H1 (cell line): ENCODE data around the gene PSPC1. TPM values are rescaled to one million over a fixed set of nuclear protein-coding genes. Genes with fewer than 3 reads are reported as not detected.
A peak's percentile ranks its signal among the peaks of the same experiment; 100 is the strongest.
"Not testable (repeated sequence)": the region's sequence is repeated elsewhere in the genome, so short reads cannot be mapped to it uniquely, and the experiment has no call there.

Source experiments
- CTCF ChIA-PET: fragments of 300-600 bp; sonication (Branson Sonifier 250); formaldehyde crosslinking; loops from one replicate; lab custom pipeline; 2021; ENCODE audit not compliant: partially characterized antibody; lab: Charles Lee
- POLR2A ChIA-PET: fragments of 300-600 bp; sonication (Branson Sonifier 250); formaldehyde crosslinking; loops from one replicate; lab custom pipeline; 2021; ENCODE audit warnings: inconsistent platforms; ENCODE audit not compliant: partially characterized antibody; lab: Charles Lee
- DNase-seq, 2 experiments: peaks; one replicate each; pipeline versions ENCODE4 v3.0.0 to v3.0.0-alpha.2; 2010 to 2022; ENCODE audit warnings: low spot score in 2 of 2, low read depth in 1 of 2, mixed read lengths in 1 of 2
- FAIRE-seq: peaks from 2 replicates; lab custom pipeline; 2011; peaks lifted over from hg19 to GRCh38; lab: Jason Lieb, UNC
- H2AFZ ChIP-seq: 2 replicates; pipeline ENCODE4 v1.8.1; 2012; ENCODE audit warnings: low read length, inconsistent platforms
- H2AK5ac ChIP-seq: 2 replicates; pipeline ENCODE4 v1.6.1; 2013; ENCODE audit warnings: low read depth, low read length
- H2BK120ac ChIP-seq: replicated peaks from 2 replicates; pipeline ENCODE3; 2013; ENCODE audit warnings: low read depth, low read length, inconsistent platforms
- H2BK12ac ChIP-seq: 2 replicates; pipeline ENCODE4 v1.6.1; 2013; ENCODE audit warnings: low read depth, low read length
- H2BK15ac ChIP-seq: 2 replicates; pipeline ENCODE4 v1.6.1; 2013; ENCODE audit warnings: low read length
- H2BK20ac ChIP-seq: 2 replicates; pipeline ENCODE4 v1.6.1; 2013; ENCODE audit warnings: low read length
- H2BK5ac ChIP-seq: 2 replicates; pipeline ENCODE4 v1.6.1; 2013; ENCODE audit warnings: low read depth, low read length
- H3K14ac ChIP-seq: 2 replicates; pipeline ENCODE4 v1.6.1; 2013; ENCODE audit warnings: inconsistent platforms; ENCODE audit not compliant: insufficient read length
- H3K18ac ChIP-seq: 2 replicates; pipeline ENCODE4 v1.6.1; 2013; ENCODE audit warnings: low read length; ENCODE audit errors: extremely low read depth
- H3K23ac ChIP-seq: 2 replicates; pipeline ENCODE4 v1.6.1; 2013; ENCODE audit warnings: inconsistent platforms; ENCODE audit not compliant: insufficient read length
- H3K23me2 ChIP-seq: 2 replicates; pipeline ENCODE4 v1.6.1; 2013; ENCODE audit warnings: low read depth, low read length
- H3K27ac ChIP-seq: 2 replicates; pipeline ENCODE4 v1.6.1; 2011; ENCODE audit warnings: low read depth, low read length, inconsistent platforms
- H3K27me3 ChIP-seq, 4 experiments: replicated peaks in 1 of 4; 1 replicate in 1 of 4; 2 replicates in 3 of 4; pipeline versions ENCODE4 v1.6.1 to v1.8.1; 2011 to 2013; ENCODE audit warnings: low read length in 3 of 4, mild to moderate bottlenecking in 3 of 4, inconsistent platforms in 2 of 4, mixed read lengths in 2 of 4, moderate library complexity in 1 of 4; ENCODE audit not compliant: control insufficient read depth in 3 of 4, insufficient read depth in 3 of 4; ENCODE audit errors: extremely low read depth in 1 of 4
- H3K36me3 ChIP-seq, 4 experiments: 2 replicates each; pipeline versions ENCODE4 v1.6.1 to v1.8.1; 2011 to 2013; ENCODE audit warnings: mild to moderate bottlenecking in 4 of 4, low read length in 3 of 4, moderate library complexity in 2 of 4, control low read depth in 1 of 4, inconsistent platforms in 1 of 4; ENCODE audit not compliant: insufficient read depth in 4 of 4, control insufficient read depth in 2 of 4
- H3K4ac ChIP-seq: replicated peaks from 2 replicates; pipeline ENCODE3; 2013; ENCODE audit warnings: low read length, low read depth, mixed read lengths, inconsistent platforms; ENCODE audit not compliant: insufficient read length
- H3K4me1 ChIP-seq, 4 experiments: replicated peaks in 1 of 4; 1 replicate in 1 of 4; 2 replicates in 3 of 4; pipeline versions ENCODE4 v1.6.1 to v1.8.1; 2011 to 2013; ENCODE audit warnings: low read length in 3 of 4, inconsistent platforms in 2 of 4, mixed read lengths in 1 of 4; ENCODE audit not compliant: insufficient read depth in 4 of 4, control insufficient read depth in 3 of 4
- H3K4me2 ChIP-seq, 2 experiments: 2 replicates each; pipeline versions ENCODE4 v1.6.1 to v1.8.1; 2011 to 2013; ENCODE audit warnings: low read depth in 2 of 2, low read length in 2 of 2, control low read depth in 1 of 2, inconsistent platforms in 1 of 2, mild to moderate bottlenecking in 1 of 2; ENCODE audit not compliant: insufficient read depth in 1 of 2
- H3K4me3 ChIP-seq, 4 experiments: fragments of 200-600, 300-600 bp in 1 of 4; sonication (generic), shearing (Covaris generic), sonication (Bioruptor Twin) in 1 of 4; 2 replicates each; pipeline versions ENCODE4 v1.5.1 to v1.8.1; 2011 to 2016; ENCODE audit warnings: low read length in 4 of 4, low read depth in 3 of 4, control low read depth in 2 of 4, inconsistent platforms in 2 of 4, mild to moderate bottlenecking in 2 of 4, mixed read lengths in 1 of 4, moderate library complexity in 1 of 4; ENCODE audit not compliant: insufficient read depth in 2 of 4; ENCODE audit errors: extremely low read depth in 1 of 4
- H3K56ac ChIP-seq: replicated peaks from 2 replicates; pipeline ENCODE3; 2013; ENCODE audit warnings: low read depth, mild to moderate bottlenecking, mixed read lengths, low read length, inconsistent platforms; ENCODE audit not compliant: insufficient read length
- H3K79me1 ChIP-seq: 2 replicates; pipeline ENCODE4 v1.6.1; 2013; ENCODE audit warnings: low read depth, low read length, control low read depth
- H3K79me2 ChIP-seq, 2 experiments: 2 replicates each; pipeline versions ENCODE4 v1.6.1 to v1.8.1; 2012 to 2013; ENCODE audit warnings: low read length in 2 of 2, mild to moderate bottlenecking in 2 of 2, inconsistent platforms in 1 of 2; ENCODE audit not compliant: insufficient read depth in 2 of 2, control insufficient read depth in 1 of 2
- H3K9ac ChIP-seq, 4 experiments: replicated peaks in 1 of 4; 1 replicate in 1 of 4; 2 replicates in 3 of 4; pipeline versions ENCODE4 v1.6.1 to v1.8.1; 2011 to 2013; ENCODE audit warnings: low read depth in 3 of 4, low read length in 3 of 4, control low read depth in 2 of 4, mild to moderate bottlenecking in 2 of 4, moderate library complexity in 2 of 4, inconsistent platforms in 1 of 4; ENCODE audit errors: extremely low read depth in 1 of 4
- H3K9me3 ChIP-seq, 2 experiments: 2 replicates each; pipeline versions ENCODE4 v1.6.1 to v1.8.1; 2012 to 2013; ENCODE audit warnings: mild to moderate bottlenecking in 2 of 2, moderate library complexity in 2 of 2, control low read depth in 1 of 2, inconsistent platforms in 1 of 2, low read depth in 1 of 2, low read length in 1 of 2, mixed read lengths in 1 of 2; ENCODE audit not compliant: insufficient read depth in 2 of 2
- H4K20me1 ChIP-seq, 2 experiments: replicated peaks in 1 of 2; 2 replicates each; pipeline versions ENCODE3 to v1.8.1; 2011 to 2013; ENCODE audit warnings: inconsistent platforms in 2 of 2, low read length in 2 of 2, mild to moderate bottlenecking in 1 of 2; ENCODE audit not compliant: insufficient read depth in 2 of 2, control insufficient read depth in 1 of 2
- H4K5ac ChIP-seq: 2 replicates; pipeline ENCODE4 v1.6.1; 2013; ENCODE audit warnings: low read length, low read depth, mixed read lengths, inconsistent platforms; ENCODE audit not compliant: insufficient read length
- H4K8ac ChIP-seq: 2 replicates; pipeline ENCODE4 v1.8.0; 2013; ENCODE audit warnings: mild to moderate bottlenecking, moderate library complexity, low read length, inconsistent platforms; ENCODE audit not compliant: insufficient read depth; ENCODE audit errors: extremely low read depth
- H4K91ac ChIP-seq: replicated peaks from 2 replicates; pipeline ENCODE3; 2013; ENCODE audit warnings: low read length, mixed read lengths, inconsistent platforms; ENCODE audit not compliant: insufficient read length
- WGBS, 2 experiments: shearing (Covaris generic) in 1 of 2; methylation state at CpG; one replicate each; pipeline versions ENCODE4 v1.1.6 to v1.1.7; 2013 to 2015; ENCODE audit warnings: low lambda C conversion rate in 2 of 2, mixed read lengths in 2 of 2, inconsistent platforms in 1 of 2, low coverage in 1 of 2, missing lambda C conversion rate in 1 of 2; ENCODE audit not compliant: insufficient replicate concordance in 2 of 2, insufficient coverage in 1 of 2, insufficient read length in 1 of 2; ENCODE audit errors: extremely low coverage in 1 of 2, missing lambda C conversion rate in 1 of 2; 5-methylcytosine and 5-hydroxymethylcytosine counted together
- polyA plus RNA-seq, 7 experiments: library from polyadenylated mRNA; depleted of rRNA in 3 of 7; stranded (reverse) in 5 of 7; unstranded in 2 of 7; fragments of >200 nt in 5 of 7; fragments of 200-250 nt in 2 of 7; gene quantifications; 1 replicate in 5 of 7; 2 replicates in 1 of 7; 4 replicates in 1 of 7; pipeline versions ENCODE4 v1.2.1 to v1.2.3, GENCODE V29; 2011 to 2013; ENCODE audit warnings: missing spikeins in 2 of 7, mixed read lengths in 2 of 7
- total RNA-seq: library from RNA; stranded (reverse); fragmentation: NEBNext Ultra II Directional; extraction: Animal tissue kit (Norgen Biotek cat#: 25700); gene quantifications from 2 replicates; pipeline ENCODE4 v1.2.1, GENCODE V29; 2021

PSPC1 gene
- total and polyA plus RNA-seq, 2 of the 8 experiments (the other 6 are each of a cell fraction or from before 2014, with no cell fraction given), result 53.4 to 97.4 TPM

DNA sequence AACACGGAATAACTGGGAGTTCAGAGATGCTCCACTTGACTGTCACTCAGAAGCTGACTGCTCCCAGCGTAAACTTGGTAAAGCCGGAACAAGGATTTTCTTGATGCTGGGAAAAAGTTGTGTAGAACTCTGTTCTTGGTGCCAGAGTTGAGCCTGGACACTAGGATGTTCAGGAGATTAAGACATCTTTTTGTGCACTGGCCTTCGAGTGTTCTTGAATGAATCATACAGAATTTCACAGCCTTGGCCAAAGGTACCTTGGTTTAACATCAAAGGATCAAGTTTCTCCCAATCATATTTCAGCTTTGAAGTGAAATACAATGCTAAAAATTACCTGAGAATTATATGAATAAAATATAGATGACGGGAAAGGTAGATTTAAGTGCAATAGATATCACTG lies 81.8 kb downstream of the PSPC1 start:
- H2AK5ac ChIP-seq, H4K8ac ChIP-seq, H4K5ac ChIP-seq, DNase-seq, H2BK15ac ChIP-seq, H4K91ac ChIP-seq, H3K23ac ChIP-seq, H2BK12ac ChIP-seq, H3K27ac ChIP-seq, H2BK120ac ChIP-seq, H3K9ac ChIP-seq, H3K23me2 ChIP-seq, H3K14ac ChIP-seq, H3K4ac ChIP-seq, CTCF ChIA-PET, H3K9me3 ChIP-seq, H2AFZ ChIP-seq, H3K4me1 ChIP-seq, H2BK5ac ChIP-seq, H3K4me2 ChIP-seq, H3K36me3 ChIP-seq, H3K27me3 ChIP-seq, H4K20me1 ChIP-seq, H3K18ac ChIP-seq, POLR2A ChIA-PET, H3K79me1 ChIP-seq, H3K79me2 ChIP-seq, H3K4me3 ChIP-seq, H3K56ac ChIP-seq, H2BK20ac ChIP-seq: not testable (repeated sequence)
- WGBS, 2 experiments, result 90% methylated on average over 3 of the region's 5 CpGs; no CpG with 5 or more reads in 1 of the 2 experiments
- FAIRE-seq, result peak; percentile 80
